GM21717 (cell line): ENCODE data around the gene SSRP1.

Experiments used
- ATAC-seq: cut with Tn5 transposase; IDR thresholded peaks from one replicate; pipeline ENCODE4 v1.9.1; 2021; ENCODE audit warnings: mild to moderate bottlenecking, moderate library complexity; ENCODE audit not compliant: unreplicated experiment

The SSRP1 gene

GRCh38 chr11:57276169-57276970 lies 59.3 kb downstream of the SSRP1 start:
- ATAC-seq = no peak
